RPMI8226 (cell line): ENCODE data around the gene GAL3ST2.
"Not testable (repeated sequence)": the region's sequence is repeated elsewhere in the genome, so short reads cannot be mapped to it uniquely, and the experiment has no call there.

ENCODE experiments used
- DNase-seq: peaks from one replicate; pipeline ENCODE4 v3.0.0-alpha.2; 2015

Gene GAL3ST2

DNA sequence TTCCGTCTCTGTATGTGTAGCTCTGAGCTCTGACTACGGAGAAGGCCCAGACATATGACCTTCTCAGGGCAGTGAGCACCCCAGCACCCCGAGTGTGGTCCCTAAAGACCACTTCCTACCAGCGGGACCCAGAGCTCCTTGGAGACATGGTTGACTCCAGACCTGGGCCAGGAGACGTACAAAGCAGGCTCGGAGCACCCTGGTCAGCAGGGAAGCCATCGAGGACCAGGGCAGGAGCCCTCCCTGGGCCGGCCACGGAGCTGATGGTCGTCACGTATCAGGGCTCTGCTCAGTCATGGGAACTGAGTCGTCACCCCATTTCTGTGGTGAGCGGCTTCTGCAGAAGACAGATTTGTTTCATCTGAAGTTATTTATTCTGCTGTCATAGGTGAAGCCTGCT is 19.6 kb downstream of the GAL3ST2 start:
- DNase-seq: no peak

DNA sequence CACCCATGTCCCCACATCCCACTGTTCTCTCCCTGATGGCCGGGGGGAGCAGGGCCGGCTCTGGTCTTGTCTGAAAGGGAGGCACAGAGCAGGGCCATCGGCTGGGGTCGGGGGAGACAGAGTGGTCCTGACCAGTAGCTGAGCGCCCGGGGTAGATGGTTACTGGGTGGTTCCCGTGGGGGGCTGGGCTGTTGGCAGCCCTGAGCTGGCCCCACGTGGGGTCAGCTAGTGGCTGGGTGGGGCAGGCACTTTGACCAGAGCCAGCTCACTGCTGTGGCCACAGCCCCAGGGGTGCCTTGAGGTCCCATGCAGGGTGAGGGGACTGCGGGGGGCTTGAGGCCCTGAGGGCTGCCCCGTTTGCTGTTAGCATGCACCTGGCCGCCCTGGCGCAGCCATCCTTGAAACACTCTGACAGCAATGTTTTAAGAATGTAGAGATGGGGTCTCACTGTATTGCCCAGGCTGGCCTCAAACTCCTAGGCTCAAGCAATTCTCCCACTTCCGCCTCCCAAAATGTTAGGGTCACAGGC is 20.1 kb downstream of the GAL3ST2 start:
- peak; percentile 0 for DNase-seq

DNA sequence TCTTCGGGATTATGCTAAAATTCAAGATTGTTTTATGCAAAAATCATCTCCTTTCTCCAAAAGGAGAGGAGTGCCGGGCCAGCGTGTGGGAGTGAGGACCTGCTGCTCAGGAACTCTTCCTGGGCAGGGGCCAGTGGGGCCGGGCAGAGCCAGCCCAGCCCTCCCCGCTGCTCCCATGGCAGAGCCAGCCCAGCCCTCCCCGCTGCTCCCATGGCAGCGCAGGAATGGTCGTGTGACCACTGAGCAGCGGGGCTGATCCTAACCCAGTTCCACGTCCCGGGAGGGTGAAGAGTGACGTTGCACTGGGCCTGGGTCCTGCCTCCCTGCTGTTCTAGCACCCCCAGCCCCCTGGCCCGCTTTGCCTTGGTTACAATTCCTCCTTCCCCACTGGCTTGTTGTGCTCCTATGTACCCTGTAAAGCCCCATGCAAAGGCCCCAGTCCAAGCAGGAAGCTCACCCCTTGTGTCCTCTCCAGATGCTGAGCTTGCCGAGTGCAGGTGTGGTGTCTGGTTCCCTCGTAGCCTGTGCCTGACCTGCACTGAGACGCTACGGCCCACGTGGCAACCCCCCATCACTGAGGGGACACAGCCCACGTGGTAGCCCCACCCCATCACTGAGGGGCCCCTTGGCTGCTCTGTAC is 20.9 kb downstream of the GAL3ST2 start:
- DNase-seq: peak; percentile 51

DNA sequence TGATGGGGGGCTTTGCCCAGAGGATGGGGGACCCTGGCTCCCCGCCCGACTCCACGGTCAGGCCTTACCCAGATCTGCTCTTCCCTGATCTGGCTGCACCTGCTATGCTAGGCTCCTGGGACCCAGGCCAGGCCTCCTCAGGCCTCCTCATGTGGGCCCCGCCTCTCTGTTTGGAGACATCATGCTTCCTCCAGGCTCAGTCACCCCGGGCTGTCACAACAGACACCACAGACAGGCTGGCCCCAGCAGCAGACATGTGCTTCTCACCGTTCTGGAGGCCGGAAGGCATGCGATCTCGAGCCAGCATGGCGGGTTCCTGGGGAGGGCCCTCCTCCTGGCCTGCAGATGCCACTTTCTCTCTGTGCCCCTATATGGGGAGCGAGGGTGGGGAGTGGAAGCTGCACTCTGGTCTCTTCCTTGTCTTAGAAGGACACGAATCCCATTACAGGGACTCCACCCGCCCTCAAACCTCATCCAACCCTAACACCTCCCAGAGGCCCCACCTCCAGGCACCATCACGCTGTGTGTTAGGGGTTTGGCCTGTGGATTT is 21.5 kb downstream of the GAL3ST2 start:
- DNase-seq: peak; percentile 77

DNA sequence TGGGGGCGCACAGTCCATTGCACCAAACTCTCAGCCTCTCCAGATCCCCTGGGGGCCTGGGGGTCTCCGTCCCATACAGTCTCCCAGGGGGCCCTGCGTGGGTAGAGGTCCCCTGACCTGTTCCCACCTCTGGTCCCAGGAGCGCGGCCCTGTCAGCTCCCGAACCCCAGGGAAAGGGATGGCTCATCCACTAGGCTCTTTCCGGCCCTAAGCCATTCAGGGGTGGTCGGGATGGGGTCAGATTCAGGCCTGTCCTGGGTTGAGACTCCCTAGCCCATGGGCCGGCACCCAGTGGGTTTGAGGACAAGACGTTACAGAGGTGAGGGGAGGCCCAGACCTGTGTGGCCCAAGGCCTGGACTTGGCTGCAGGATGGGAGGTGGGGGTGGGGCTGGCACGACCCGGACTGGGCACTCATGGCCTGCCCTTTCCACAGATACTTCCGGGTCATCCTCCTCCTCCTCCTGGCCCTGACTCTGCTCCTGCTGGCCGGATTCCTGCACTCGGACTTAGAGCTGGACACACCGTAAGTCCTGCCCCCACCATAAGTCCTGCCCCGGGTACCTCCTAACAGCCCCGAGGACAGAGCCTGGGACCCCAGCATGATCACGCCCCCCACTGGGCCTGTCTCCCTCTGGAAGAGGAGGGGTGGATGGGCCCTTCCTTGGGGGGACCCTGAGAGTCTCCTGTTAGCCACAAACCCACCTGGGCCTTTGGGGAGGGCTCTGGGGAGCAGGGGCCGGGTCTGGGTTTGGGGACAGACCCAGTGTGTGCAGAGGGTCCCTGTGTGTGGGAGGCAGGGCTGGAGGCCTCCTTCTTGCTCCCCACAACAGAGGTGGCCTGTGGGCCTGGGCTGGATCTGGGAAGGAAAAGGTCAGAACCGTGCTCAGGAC is 22.3 kb downstream of the GAL3ST2 start:
- no peak for DNase-seq

DNA sequence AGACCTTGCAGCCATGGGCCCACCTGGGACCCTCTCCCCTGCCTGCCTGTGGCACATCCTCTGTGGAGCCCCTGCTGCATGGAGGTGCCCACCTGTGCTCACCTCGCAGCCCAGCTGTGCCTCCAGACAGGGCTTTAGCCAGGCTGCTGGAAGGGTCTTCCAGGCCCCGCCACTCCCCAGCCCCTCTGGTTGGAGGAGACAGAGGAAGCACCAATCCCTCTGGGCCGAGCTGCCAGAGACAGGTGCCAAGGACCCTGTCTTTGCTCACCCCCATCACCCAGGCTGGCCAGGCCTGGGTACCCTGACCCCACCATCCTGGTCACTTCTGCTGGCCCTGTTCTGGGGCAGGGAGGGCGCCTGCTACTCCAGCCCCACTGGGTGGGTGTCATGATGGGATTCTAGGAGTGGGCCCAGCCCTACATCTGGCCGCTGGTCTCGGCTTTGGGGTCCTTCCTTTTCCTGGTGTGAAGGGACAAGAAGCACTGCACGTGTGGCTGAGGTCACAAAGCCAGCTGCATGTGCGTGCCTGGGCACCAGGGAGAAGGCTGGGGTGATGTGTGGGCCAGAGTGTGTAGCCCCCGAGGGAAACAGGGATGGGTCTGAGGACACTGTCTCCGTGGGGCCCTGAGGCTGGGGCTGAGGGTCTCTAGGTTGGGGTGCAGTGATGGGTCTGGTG is 23.0 kb downstream of the GAL3ST2 start:
- DNase-seq: peak; percentile 0

DNA sequence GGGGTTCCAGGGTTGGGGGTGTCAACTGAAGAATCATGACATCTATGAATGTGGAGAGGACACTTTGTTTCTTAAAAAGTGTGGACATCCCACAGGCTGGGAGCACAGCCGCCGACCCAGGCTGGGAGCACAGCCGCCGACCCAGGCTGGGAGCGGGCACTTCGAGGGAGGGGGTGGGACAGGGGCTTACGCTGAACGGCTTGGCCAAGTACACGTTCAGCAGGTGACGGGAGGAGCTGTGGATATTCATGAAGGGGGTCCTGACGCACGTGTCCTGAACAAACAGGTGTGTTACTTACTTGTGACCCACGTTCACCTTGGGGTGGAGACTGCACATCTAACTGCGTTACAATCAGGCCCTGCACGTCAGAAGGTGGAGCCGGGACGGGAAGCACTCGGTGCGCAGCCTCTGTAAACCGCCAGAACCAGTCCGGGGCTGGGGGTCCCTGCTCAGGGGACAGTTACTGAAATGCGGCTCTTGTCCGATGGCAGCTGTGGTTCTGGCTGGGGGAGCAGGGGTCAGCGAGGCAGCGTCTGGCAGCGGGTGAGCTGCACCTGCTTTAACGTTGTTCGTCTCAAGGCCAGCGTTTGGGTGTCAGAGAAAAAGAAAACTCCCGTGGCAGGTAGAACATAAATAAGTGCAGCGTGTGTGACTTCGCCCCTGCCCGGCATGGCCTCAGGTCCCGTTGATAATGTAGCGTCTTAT is 23.7 kb downstream of the GAL3ST2 start:
- not testable (repeated sequence) for DNase-seq

- DNase-seq: no peak
Observed at GRCh38 chr2:241801611-241802420, 25.2 kb downstream of the GAL3ST2 start.

GRCh38 chr2:241802421-241803318 is 26.0 kb downstream of the GAL3ST2 start:
- no peak for DNase-seq

GRCh38 chr2:241803387-241804325 is 27.0 kb downstream of the GAL3ST2 start:
- peak; percentile 51 for DNase-seq

DNA sequence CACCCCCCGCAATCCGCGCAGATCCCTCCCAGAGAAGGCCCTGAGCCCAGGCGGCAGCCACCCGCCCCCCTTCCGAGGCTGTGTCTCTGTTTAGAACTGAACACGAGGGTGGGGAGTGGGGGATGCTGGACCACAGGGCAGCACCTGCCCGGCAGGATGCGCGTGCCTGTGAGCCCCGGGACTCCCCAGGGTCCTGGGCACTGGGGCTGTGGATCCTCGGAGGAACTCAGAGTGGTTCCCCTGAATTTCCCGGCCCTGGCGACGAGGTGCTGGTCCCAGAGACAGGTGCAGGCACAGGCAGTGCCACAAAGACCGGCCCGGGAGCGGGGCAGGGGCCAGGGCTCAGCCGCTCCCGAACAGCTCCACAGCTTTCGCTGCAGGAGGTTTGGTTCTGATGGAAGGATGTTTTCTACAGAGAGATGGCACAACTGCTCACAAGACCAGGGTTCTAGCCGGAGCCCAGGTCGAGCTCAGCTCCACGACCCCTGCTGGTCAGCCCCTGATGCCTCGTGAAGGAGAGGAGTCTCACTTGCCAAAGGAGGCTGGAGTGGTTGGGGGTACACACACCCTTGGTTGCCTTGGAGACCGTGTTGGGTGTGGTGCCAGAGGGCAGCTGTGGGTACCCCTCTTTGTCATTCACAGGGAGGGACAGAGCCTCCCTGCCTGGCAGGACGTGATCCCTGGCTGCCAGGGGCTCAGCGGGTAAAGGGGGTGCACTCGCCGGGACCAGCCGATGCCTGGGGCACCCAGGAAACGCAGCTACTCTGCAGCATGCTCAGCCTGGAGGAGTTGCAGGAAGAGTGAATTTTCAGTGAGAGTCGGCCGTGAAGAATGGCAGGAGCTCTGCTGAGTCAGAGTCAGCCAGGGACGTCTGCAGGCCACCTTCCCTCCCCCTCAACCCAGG is 28.0 kb downstream of the GAL3ST2 start:
- peak; percentile 37 for DNase-seq

DNA sequence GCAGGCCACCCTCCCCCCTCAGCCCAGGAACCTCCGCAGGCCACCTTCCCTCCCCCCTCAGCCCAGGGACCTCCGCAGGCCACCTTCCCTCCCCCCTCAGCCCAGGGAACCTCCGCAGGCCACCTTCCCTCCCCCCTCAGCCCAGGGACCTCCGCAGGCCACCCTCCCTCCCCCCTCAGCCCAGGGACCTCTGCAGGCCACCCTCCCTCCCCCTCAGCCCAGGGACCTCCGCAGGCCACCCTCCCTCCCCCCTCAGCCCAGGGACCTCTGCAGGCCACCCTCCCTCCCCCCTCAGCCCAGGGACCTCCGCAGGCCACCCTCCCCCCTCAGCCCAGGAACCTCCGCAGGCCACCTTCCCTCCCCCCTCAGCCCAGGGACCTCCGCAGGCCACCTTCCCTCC is 29.6 kb downstream of the GAL3ST2 start:
- DNase-seq: not testable (repeated sequence)

- DNase-seq: no peak
Observed at GRCh38 chr2:241808051-241808720, 31.6 kb downstream of the GAL3ST2 start.

GRCh38 chr2:241808721-241809382 is 32.2 kb downstream of the GAL3ST2 start, which contains the start of gene NEU4:
TSS of gene NEU4 (plus strand) at chr2:241809193. CDS start at chr2:241814485, 5,292 bp downstream.
- no peak for DNase-seq

- no peak for DNase-seq
Observed at GRCh38 chr2:241809383-241810306, 33.0 kb downstream of the GAL3ST2 start.
